Neural progenitor cell (in vitro differentiated cells): ENCODE data around the gene DDX10. TPM values are rescaled to one million over a fixed set of nuclear protein-coding genes. Genes with fewer than 3 reads are reported as not detected.

Source experiments
- DNase-seq: peaks from one replicate; pipeline ENCODE4 v3.0.0-alpha.2; 2016; ENCODE audit warnings: low spot score
- H2AFZ ChIP-seq: fragments of 200-600 bp; sonication (generic); replicated peaks from 2 replicates; pipeline ENCODE4 v1.6.1; 2016; ENCODE audit warnings: antibody characterized with exemption
- H3F3A ChIP-seq: fragments of 200-600 bp; sonication (generic); 2 replicates; pipeline ENCODE4 v1.6.1; 2016; ENCODE audit warnings: antibody characterized with exemption, low read depth
- H3K27ac ChIP-seq: fragments of 200-600 bp; sonication (generic); 2 replicates; pipeline ENCODE4 v1.5.1; 2016; ENCODE audit warnings: mild to moderate bottlenecking
- H3K27me3 ChIP-seq: fragments of 200-600 bp; sonication (generic); 2 replicates; pipeline ENCODE4 v1.6.1; 2016; ENCODE audit warnings: mild to moderate bottlenecking, moderate library complexity
- H3K36me3 ChIP-seq: fragments of 200-600 bp; sonication (generic); 2 replicates; pipeline ENCODE4 v1.5.1; 2016
- H3K4me1 ChIP-seq: fragments of 200-600 bp; sonication (generic); 2 replicates; pipeline ENCODE4 v1.6.1; 2016; ENCODE audit warnings: mixed run types
- H3K4me2 ChIP-seq: fragments of 200-600 bp; sonication (generic); 2 replicates; pipeline ENCODE4 v1.6.1; 2016
- H3K4me3 ChIP-seq: fragments of 200-600 bp; sonication (generic); 2 replicates; pipeline ENCODE4 v1.5.1; 2016
- H3K79me2 ChIP-seq: fragments of 200-600 bp; sonication (generic); 2 replicates; pipeline ENCODE4 v1.6.1; 2016; ENCODE audit warnings: low read depth
- H3K9ac ChIP-seq: fragments of 200-600 bp; sonication (generic); 2 replicates; pipeline ENCODE4 v1.6.1; 2016
- H3K9me3 ChIP-seq: fragments of 200-600 bp; sonication (generic); 2 replicates; pipeline ENCODE4 v1.5.1; 2016; ENCODE audit warnings: low read depth
- H4K20me1 ChIP-seq: fragments of 200-600 bp; sonication (generic); 2 replicates; pipeline ENCODE4 v1.6.1; 2016; ENCODE audit warnings: low read depth
- H3K27ac Mint-ChIP-seq: 3 replicates; pipeline ENCODE4 v1.8.0; 2021; ENCODE audit warnings: mixed read lengths
- H3K27me3 Mint-ChIP-seq: 2 replicates; pipeline ENCODE4 v1.8.0; 2022; ENCODE audit warnings: low read depth, mild to moderate bottlenecking, inconsistent platforms, moderate library complexity, mixed read lengths; ENCODE audit not compliant: insufficient read depth
- H3K36me3 Mint-ChIP-seq: 3 replicates; pipeline ENCODE4 v1.8.0; 2021; ENCODE audit warnings: mixed read lengths
- H3K4me1 Mint-ChIP-seq: 3 replicates; pipeline ENCODE4 v1.8.0; 2021; ENCODE audit warnings: mixed read lengths
- H3K4me3 Mint-ChIP-seq: 3 replicates; pipeline ENCODE4 v1.8.0; 2021; ENCODE audit warnings: mild to moderate bottlenecking, moderate library complexity, mixed read lengths
- H3K9me3 Mint-ChIP-seq: 3 replicates; pipeline ENCODE4 v1.8.0; 2020; ENCODE audit warnings: mixed read lengths
- EZH2 ChIP-seq: fragments of 200-600 bp; sonication (generic); IDR thresholded peaks from 2 replicates; pipeline ENCODE4 v1.6.1; 2017; ENCODE audit warnings: antibody characterized with exemption, mild to moderate bottlenecking, moderate library complexity
- EZH2phosphoT487 ChIP-seq: fragments of 200-600 bp; sonication (generic); IDR thresholded peaks from 2 replicates; pipeline ENCODE4 v1.6.1; 2017; ENCODE audit warnings: antibody characterized with exemption
- total RNA-seq: library from RNA; depleted of rRNA; stranded (reverse); fragments of >200 nt; gene quantifications from 2 replicates; pipeline ENCODE4 v1.2.3, GENCODE V29; 2015; ENCODE audit warnings: low replicate concordance
- TF ChIP-seq, protein P1 (sequence below): fragments of 200-600 bp; sonication (generic); IDR thresholded peaks from 2 replicates; pipeline ENCODE4 v1.5.1; 2017; ENCODE audit warnings: antibody characterized with exemption, mild to moderate bottlenecking

Gene DDX10
- total RNA-seq, 1 donor from 2014 or later, result 34.1 TPM

DNA sequence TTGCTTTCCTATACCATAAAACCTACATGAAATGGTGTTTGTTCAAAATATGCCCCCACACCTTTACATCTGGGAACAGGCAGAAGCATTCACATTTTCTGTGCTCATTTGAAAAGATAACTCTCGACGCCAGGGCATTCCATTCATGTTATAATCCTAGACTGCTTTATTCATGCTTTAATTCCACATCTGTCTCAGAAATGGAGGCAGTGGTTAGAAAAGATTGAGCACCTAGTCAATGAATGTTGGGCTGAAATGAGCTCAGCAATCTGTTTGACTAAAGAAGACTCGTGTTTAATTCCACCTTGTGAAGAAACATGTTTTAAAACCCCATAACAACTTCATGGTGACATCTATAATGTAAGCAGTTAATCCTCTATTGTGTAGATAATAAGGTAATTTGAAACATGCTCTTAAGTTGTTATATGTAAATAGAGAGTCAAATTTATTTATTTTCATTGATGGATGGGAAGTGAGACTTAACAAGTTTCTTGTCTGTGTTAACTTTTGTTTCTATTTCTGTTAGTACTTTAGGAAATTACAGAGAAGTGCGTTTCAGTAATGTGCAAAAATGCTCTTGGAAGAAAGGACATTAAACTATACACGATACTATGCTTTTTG is 217.5 kb downstream of the DDX10 start:
- Histone ChIP-seq H3K9me3 (no peaks in the 10 kb centered on the region), H3K4me1 (no peaks in the 10 kb centered on the region), H3K4me2 (no peak overlapping the region), H3K9ac (no peak overlapping the region), H4K20me1 (peaks cover 6% of the 10 kb centered on the region), H3K27me3 (no peaks in the 10 kb centered on the region), H3K36me3 (no peaks in the 10 kb centered on the region), H3K79me2 (no peaks in the 10 kb centered on the region), H3K4me3 (no peak overlapping the region), H2AFZ (no peak overlapping the region), H3K27ac (no peak overlapping the region), H3F3A (no peaks in the 10 kb centered on the region)
- TF ChIP-seq, protein P1, sequence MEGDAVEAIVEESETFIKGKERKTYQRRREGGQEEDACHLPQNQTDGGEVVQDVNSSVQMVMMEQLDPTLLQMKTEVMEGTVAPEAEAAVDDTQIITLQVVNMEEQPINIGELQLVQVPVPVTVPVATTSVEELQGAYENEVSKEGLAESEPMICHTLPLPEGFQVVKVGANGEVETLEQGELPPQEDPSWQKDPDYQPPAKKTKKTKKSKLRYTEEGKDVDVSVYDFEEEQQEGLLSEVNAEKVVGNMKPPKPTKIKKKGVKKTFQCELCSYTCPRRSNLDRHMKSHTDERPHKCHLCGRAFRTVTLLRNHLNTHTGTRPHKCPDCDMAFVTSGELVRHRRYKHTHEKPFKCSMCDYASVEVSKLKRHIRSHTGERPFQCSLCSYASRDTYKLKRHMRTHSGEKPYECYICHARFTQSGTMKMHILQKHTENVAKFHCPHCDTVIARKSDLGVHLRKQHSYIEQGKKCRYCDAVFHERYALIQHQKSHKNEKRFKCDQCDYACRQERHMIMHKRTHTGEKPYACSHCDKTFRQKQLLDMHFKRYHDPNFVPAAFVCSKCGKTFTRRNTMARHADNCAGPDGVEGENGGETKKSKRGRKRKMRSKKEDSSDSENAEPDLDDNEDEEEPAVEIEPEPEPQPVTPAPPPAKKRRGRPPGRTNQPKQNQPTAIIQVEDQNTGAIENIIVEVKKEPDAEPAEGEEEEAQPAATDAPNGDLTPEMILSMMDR, result no peak
- no peak for TF ChIP-seq EZH2phosphoT487
- no peak for TF ChIP-seq EZH2
- Mint-ChIP-seq H3K27ac (no peak overlapping the region), H3K4me1 (peaks cover 16% of the 10 kb centered on the region), H3K9me3 (no peaks in the 10 kb centered on the region), H3K4me3 (no peak overlapping the region), H3K27me3 (no peaks in the 10 kb centered on the region), H3K36me3 (no peaks in the 10 kb centered on the region)
- DNase-seq, result no peak

DNA sequence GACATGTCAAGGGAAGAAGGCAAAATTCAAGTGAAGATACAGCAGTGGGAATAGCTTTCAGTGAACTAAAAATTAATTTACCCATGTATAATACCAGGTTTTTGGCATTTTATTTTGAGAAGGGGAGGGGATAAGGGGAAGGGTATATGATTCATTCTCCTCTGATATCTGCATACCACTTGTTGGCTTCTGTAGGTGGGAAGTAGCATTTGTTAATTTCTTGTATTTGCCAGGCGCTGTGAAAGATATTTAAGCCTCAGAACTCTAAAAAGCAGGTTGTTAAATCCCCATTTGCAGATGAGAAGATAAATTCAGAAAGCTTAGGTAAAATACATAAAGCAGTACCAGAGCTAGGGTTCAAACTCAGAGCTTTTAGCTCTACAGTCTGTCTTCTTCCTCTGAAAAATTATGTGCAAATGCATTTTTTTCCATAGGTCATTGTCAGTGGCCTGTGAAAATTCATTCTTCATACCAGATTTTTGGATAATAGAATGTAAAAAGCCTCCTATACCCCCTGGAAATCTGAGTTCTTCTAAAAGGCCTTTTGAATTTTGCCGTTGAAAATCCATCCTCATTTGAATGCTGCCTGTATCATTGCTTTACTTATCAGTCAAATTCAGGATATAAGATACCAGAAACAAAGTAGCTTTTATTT is 221.3 kb downstream of the DDX10 start:
- H3K27ac ChIP-seq, result no peak overlapping the region
- Mint-ChIP-seq H3K4me1 (peaks cover 26% of the 10 kb centered on the region), H3K9me3 (no peaks in the 10 kb centered on the region), H3K4me3 (no peak overlapping the region), H3K27ac (no peak overlapping the region), H3K27me3 (no peaks in the 10 kb centered on the region), H3K36me3 (no peaks in the 10 kb centered on the region)
- H3K9ac ChIP-seq, result no peak overlapping the region
- H3K4me2 ChIP-seq, result no peak overlapping the region
- TF ChIP-seq EZH2phosphoT487 (no peak), EZH2 (no peak)
- TF ChIP-seq, protein P1, result no peak
- H3F3A ChIP-seq, result no peaks in the 10 kb centered on the region
- DNase-seq, result no peak
- H3K36me3 ChIP-seq, result no peaks in the 10 kb centered on the region
- peaks cover 11% of the 10 kb centered on the region for H3K4me1 ChIP-seq
- H2AFZ ChIP-seq, result no peak overlapping the region
- no peaks in the 10 kb centered on the region for H3K27me3 ChIP-seq
- H3K9me3 ChIP-seq, result no peaks in the 10 kb centered on the region
- no peak overlapping the region for H3K4me3 ChIP-seq
- no peaks in the 10 kb centered on the region for H3K79me2 ChIP-seq
- H4K20me1 ChIP-seq, result no peaks in the 10 kb centered on the region

DNA sequence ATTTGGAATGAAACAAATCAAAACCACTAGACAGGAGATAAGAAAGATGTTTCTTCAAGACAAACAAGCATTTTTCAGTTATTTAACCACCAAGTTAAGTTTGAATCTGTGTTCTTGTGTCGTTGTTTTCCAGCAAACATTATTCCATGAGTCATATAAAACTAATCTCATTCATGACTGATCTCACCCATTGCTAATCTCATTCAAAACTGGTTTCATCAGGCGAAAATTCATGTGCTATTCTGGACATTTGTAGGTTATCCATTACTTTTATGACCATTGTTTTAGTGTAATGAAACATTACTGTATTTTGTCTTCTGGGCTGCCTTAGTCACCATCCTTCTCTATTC is 221.8 kb downstream of the DDX10 start:
- Mint-ChIP-seq H3K4me1 (peaks cover 30% of the 10 kb centered on the region), H3K36me3 (no peaks in the 10 kb centered on the region), H3K9me3 (no peaks in the 10 kb centered on the region), H3K27ac (no peak overlapping the region), H3K27me3 (no peaks in the 10 kb centered on the region), H3K4me3 (no peak overlapping the region)
- H3K4me3 ChIP-seq, result no peak overlapping the region
- H3K79me2 ChIP-seq, result no peaks in the 10 kb centered on the region
- TF ChIP-seq, protein P1, result no peak
- TF ChIP-seq EZH2, result no peak
- no peak for TF ChIP-seq EZH2phosphoT487
- no peak overlapping the region for H3K9ac ChIP-seq
- H3F3A ChIP-seq, result no peaks in the 10 kb centered on the region
- no peak overlapping the region for H3K27ac ChIP-seq
- H3K36me3 ChIP-seq, result no peaks in the 10 kb centered on the region
- no peaks in the 10 kb centered on the region for H4K20me1 ChIP-seq
- H3K4me1 ChIP-seq, result peaks cover 11% of the 10 kb centered on the region
- H3K4me2 ChIP-seq, result no peak overlapping the region
- no peaks in the 10 kb centered on the region for H3K27me3 ChIP-seq
- no peak for DNase-seq
- no peak overlapping the region for H2AFZ ChIP-seq
- no peaks in the 10 kb centered on the region for H3K9me3 ChIP-seq
